ENCODE measurements around the gene SLC6A3.
"Not testable (repeated sequence)": the region's sequence is repeated elsewhere in the genome, so short reads cannot be mapped to it uniquely, and the experiment has no call there.

The SLC6A3 gene

DNA sequence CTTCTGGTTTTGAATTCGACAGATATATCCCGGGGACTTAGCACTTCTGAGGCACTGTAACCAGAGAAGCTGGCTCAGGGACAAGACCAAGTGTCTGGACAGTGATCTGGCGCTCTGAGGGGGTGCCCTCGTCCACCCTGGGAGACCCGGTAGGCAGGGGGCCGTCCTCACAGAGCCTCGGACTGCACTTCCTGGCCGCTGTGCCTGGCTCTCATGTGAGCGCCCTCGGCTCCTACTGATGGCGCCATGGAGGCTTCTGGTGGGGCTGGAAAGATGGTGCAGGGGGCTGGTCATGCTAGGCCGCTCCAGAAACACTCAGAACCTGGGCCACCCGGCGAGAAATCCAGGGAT, 18.8 kb upstream of the SLC6A3 start:
- H3K4me3 ChIP-seq (ENCODE audit: low read length) = no peak overlapping the region
- DNase-seq (ENCODE audit: low read depth) = no peak
- TF ChIP-seq CTCF (IDR thresholded peaks at IDR 0.05; ENCODE audit: insufficient read depth, low read depth, low read length, missing control alignments) = no peak

DNA sequence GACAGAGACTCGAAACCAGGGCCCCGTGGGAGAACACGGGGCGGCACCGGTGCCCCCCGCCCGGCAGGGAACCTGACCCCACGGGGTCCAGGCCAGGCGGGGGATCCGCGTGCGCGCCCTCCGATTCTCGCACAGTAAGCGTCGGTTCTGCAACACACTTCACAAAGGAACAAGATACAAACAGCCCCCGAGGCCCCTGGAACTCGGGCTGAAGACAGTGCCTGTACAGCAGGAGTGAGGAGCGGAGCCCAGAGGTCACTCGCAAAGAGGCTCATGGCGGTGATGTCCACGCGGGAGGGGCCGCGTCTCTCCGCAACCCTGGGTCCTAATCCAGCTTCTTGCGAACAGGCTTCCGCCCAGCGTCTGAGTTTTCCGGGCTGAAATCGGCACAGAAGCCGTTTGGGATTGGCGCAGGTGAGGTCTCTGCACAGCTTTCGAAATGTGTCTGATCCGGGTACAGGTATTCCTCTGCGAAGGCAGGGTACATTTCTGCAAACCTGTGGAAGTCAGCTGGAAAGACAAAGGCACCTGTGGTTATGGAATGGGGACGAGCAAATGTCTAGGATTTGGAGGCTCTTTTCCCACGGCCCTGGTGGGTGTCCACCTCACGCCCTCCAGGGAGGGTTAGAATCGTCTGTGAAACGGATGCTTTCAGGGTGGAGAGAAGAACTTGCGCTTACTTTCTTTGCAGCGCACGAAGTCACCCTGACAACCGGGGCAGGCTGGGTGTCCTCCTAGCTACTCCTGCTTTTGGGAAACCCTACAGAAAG, 18.3 kb upstream of the SLC6A3 start:
- no peak for DNase-seq (ENCODE audit: low read depth)
- no peak overlapping the region for H3K4me3 ChIP-seq (ENCODE audit: low read length)
- TF ChIP-seq CTCF (IDR thresholded peaks at IDR 0.05; ENCODE audit: insufficient read depth, low read depth, low read length, missing control alignments) = no peak

DNA sequence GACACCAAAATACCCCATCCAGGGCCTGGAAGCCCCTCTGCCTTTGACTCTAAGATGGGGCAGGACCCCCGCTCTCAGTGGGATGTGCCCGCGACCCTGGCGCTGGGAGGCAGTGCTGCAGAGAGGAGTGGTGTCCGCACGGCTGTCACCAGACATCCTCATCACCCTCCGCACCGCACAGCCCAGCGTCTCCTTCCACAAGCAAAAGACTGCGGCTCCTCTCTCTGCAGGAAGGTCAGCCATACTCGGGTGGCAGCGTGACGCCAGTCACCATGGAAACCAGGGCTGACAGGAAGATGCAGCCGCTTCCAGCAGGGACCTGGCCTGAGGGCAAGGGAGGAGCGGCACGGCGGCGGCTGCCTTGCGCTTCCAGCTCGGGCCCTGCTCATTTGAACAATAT, 17.1 kb upstream of the SLC6A3 start:
- DNase-seq (ENCODE audit: low read depth) = no peak
- TF ChIP-seq CTCF (IDR thresholded peaks at IDR 0.05; ENCODE audit: insufficient read depth, low read depth, low read length, missing control alignments) = no peak
- no peak overlapping the region for H3K4me3 ChIP-seq (ENCODE audit: low read length)

GRCh38 chr5:1461396-1461795, 16.2 kb upstream of the SLC6A3 start:
- no peak overlapping the region for H3K4me3 ChIP-seq (ENCODE audit: low read length)
- DNase-seq (ENCODE audit: low read depth) = no peak
- TF ChIP-seq CTCF (IDR thresholded peaks at IDR 0.05; ENCODE audit: insufficient read depth, low read depth, low read length, missing control alignments) = no peak

DNA sequence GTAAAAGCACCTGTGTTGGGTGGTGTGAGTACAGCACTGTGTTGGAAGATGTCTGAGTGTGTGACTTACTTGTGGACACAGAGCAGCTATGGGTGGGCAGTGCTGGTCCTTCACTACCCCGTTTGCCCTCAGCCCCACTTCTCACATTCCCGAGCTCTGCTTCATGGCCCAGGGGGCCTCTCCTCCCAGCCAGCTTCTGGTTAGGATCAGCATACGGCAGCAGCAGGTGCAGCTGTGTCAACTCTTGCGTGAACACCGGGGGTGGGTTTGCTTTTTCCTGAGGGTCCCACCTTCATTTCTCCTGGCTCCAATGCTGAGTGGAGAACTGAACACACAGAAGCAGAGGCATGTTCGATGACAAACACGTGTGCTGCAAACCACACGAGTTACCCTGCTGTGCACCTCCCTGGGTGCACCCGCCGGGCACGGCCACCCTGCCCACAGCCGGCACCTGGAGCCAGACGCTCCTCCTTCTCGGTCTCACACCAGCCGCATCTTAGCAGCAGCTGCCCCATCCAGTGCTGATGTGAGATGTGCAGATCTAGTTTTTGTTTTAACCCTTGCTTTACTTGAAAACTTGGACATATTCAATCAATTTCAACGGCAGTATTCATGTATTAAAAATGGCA, 14.9 kb upstream of the SLC6A3 start:
- no peak for TF ChIP-seq CTCF (IDR thresholded peaks at IDR 0.05; ENCODE audit: insufficient read depth, low read depth, low read length, missing control alignments)
- DNase-seq (ENCODE audit: low read depth) = no peak
- H3K4me3 ChIP-seq (ENCODE audit: low read length) = no peak overlapping the region

DNA sequence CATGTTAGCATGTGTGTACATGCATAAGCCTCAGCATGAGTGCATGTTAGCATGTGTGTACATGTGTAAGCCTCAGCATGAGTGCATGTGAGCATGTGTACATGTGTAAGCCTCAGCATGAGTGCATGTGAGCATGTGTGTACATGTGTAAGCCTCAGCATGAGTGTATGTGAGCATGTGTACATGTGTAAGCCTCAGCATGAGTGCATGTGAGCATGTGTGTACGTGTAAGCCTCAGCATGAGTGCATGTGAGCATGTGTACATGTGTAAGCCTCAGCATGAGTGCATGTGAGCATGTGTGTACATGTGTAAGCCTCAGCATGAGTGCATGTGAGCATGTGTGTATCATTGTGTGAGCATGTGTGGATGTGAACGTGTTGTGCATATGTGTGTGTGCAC, 14.2 kb upstream of the SLC6A3 start:
- DNase-seq (ENCODE audit: low read depth); H3K4me3 ChIP-seq (ENCODE audit: low read length): not testable (repeated sequence)

DNA sequence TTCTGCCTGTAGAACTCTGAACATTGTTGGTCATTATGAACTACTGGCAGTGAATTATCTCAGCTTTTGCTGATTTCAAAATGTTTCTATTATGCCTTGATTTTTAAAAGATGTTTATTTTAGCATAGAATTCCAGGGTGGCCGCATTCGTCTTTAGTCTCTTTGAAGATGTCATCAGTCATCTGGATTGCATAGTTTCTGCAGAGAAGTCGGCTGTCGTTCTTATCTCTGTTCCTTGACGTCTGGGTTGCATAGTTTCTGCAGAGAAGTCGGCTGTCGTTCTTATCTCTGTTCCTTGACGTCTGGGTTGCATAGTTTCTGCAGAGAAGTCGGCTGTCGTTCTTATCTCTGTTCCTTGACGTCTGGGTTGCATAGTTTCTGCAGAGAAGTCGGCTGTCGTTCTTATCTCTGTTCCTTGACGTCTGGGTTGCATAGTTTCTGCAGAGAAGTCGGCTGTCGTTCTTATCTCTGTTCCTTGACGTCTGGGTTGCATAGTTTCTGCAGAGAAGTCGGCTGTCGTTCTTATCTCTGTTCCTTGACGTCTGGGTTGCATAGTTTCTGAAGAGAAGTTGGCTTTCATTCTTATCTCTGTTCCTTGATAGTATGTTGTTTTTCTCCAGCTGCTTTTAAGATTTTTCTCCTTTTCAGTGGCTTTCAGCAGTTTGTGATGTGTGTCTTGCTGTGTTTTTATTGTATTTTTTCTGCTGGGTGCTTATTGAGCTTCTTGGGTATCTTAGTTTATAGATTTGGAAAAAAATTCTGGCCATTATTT, 11.1 kb upstream of the SLC6A3 start:
- H3K4me3 ChIP-seq (ENCODE audit: low read length); DNase-seq (ENCODE audit: low read depth): not testable (repeated sequence)
